CD14-positive monocyte (primary cell): ENCODE results near the gene PEAK1. TPM values are rescaled to one million over a fixed set of nuclear protein-coding genes. Genes with fewer than 3 reads are reported as not detected.

ENCODE experiments used
- DNase-seq, 3 donors: peaks; one replicate each; pipeline ENCODE4 v3.0.0-alpha.2; 2011 to 2022
- H2AFZ ChIP-seq: 2 replicates; pipeline ENCODE4 v1.6.0; 2012; ENCODE audit warnings: mild to moderate bottlenecking, low read depth, low read length, inconsistent platforms; ENCODE audit not compliant: insufficient read depth, poor library complexity, severe bottlenecking
- H3K27ac ChIP-seq, 2 donors: 1 replicate in 1 of 2; 2 replicates in 1 of 2; pipeline ENCODE4 v1.5.1; 2012 to 2013; ENCODE audit warnings: low read length in 2 of 2, control low read depth in 1 of 2, inconsistent platforms in 1 of 2, low read depth in 1 of 2, mild to moderate bottlenecking in 1 of 2
- H3K27me3 ChIP-seq, 2 donors: one replicate each; pipeline versions ENCODE4 v1.6.0 to v1.6.1; 2011 to 2013; ENCODE audit warnings: low read length in 2 of 2; ENCODE audit not compliant: control insufficient read depth in 2 of 2, insufficient read depth in 2 of 2
- H3K36me3 ChIP-seq, 2 donors: replicated peaks in 1 of 2; 1 replicate in 1 of 2; 2 replicates in 1 of 2; pipeline versions ENCODE4 v1.5.1 to v1.6.1; 2012 to 2013; ENCODE audit warnings: low read length in 2 of 2, control low read depth in 1 of 2, inconsistent platforms in 1 of 2, mild to moderate bottlenecking in 1 of 2; ENCODE audit not compliant: insufficient read depth in 2 of 2, control insufficient read depth in 1 of 2
- H3K4me1 ChIP-seq, 2 donors: 1 replicate in 1 of 2; 2 replicates in 1 of 2; pipeline versions ENCODE4 v1.5.1 to v1.6.1; 2012 to 2013; ENCODE audit warnings: low read length in 2 of 2, control low read depth in 1 of 2, inconsistent platforms in 1 of 2, mild to moderate bottlenecking in 1 of 2, moderate library complexity in 1 of 2; ENCODE audit not compliant: insufficient read depth in 2 of 2, control insufficient read depth in 1 of 2
- H3K4me2 ChIP-seq: replicated peaks from 2 replicates; pipeline ENCODE3; 2012; ENCODE audit warnings: low read length, moderate library complexity, mild to moderate bottlenecking; ENCODE audit not compliant: poor library complexity, severe bottlenecking; ENCODE audit errors: extremely low read depth
- H3K4me3 ChIP-seq, 3 experiments: fragments of 200-600 bp in 1 of 3; sonication (generic) in 1 of 3; replicated peaks in 1 of 3; 1 replicate in 2 of 3; 2 replicates in 1 of 3; pipeline ENCODE4 v1.5.1; 2011 to 2013; ENCODE audit warnings: low read length in 3 of 3, mild to moderate bottlenecking in 3 of 3, control low read depth in 2 of 3, low read depth in 2 of 3, inconsistent platforms in 1 of 3, moderate library complexity in 1 of 3
- H3K79me2 ChIP-seq: 2 replicates; pipeline ENCODE4 v1.6.0; 2012; ENCODE audit warnings: mild to moderate bottlenecking, control low read depth, inconsistent platforms, low read length, moderate library complexity; ENCODE audit not compliant: insufficient read depth
- H3K9ac ChIP-seq: 2 replicates; pipeline ENCODE4 v1.6.0; 2017; ENCODE audit warnings: low read length, mild to moderate bottlenecking; ENCODE audit not compliant: insufficient read depth, poor library complexity, severe bottlenecking
- H3K9me3 ChIP-seq, 2 donors: replicated peaks in 1 of 2; 1 replicate in 1 of 2; 2 replicates in 1 of 2; pipeline versions ENCODE4 v1.5.1 to v1.6.1; 2012 to 2013; ENCODE audit warnings: low read length in 2 of 2, control low read depth in 1 of 2; ENCODE audit not compliant: control insufficient read depth in 1 of 2, insufficient read depth in 1 of 2
- H4K20me1 ChIP-seq: 2 replicates; pipeline ENCODE4 v1.6.0; 2012; ENCODE audit warnings: mild to moderate bottlenecking, low read length, control low read depth, moderate library complexity; ENCODE audit not compliant: insufficient read depth
- H3K27ac Mint-ChIP-seq, 7 donors: one replicate each; pipeline ENCODE4 v1.8.0; 2020; ENCODE audit warnings: mild to moderate bottlenecking in 7 of 7, mixed read lengths in 7 of 7, moderate library complexity in 6 of 7, inconsistent platforms in 2 of 7
- H3K27me3 Mint-ChIP-seq, 3 donors: one replicate each; pipeline ENCODE4 v1.8.0; 2021 to 2022; ENCODE audit warnings: low read depth in 3 of 3, mild to moderate bottlenecking in 3 of 3, mixed read lengths in 3 of 3, moderate library complexity in 3 of 3, inconsistent platforms in 1 of 3
- H3K36me3 Mint-ChIP-seq, 2 donors: one replicate each; pipeline ENCODE4 v1.8.0; 2020; ENCODE audit warnings: mixed read lengths in 2 of 2, inconsistent platforms in 1 of 2, mild to moderate bottlenecking in 1 of 2
- H3K4me1 Mint-ChIP-seq: one replicate; pipeline ENCODE4 v1.8.0; 2020; ENCODE audit warnings: mild to moderate bottlenecking, mixed read lengths
- H3K4me3 Mint-ChIP-seq, 2 donors: one replicate each; pipeline ENCODE4 v1.8.0; 2020; ENCODE audit warnings: mild to moderate bottlenecking in 2 of 2, mixed read lengths in 2 of 2, moderate library complexity in 1 of 2
- H3K9me3 Mint-ChIP-seq, 7 donors: one replicate each; pipeline ENCODE4 v1.8.0; 2020 to 2022; ENCODE audit warnings: mixed read lengths in 7 of 7, mild to moderate bottlenecking in 6 of 7, moderate library complexity in 6 of 7, inconsistent platforms in 2 of 7
- CTCF ChIP-seq: fragments of 200-600 bp; IDR thresholded peaks from one replicate; pipeline ENCODE4 v1.8.0; 2022; ENCODE audit warnings: antibody characterized with exemption, mild to moderate bottlenecking
- WGBS: methylation state at CpG from one replicate; pipeline ENCODE4 v1.1.5; 2013; ENCODE audit warnings: missing lambda C conversion rate; ENCODE audit not compliant: insufficient coverage; 5-methylcytosine and 5-hydroxymethylcytosine counted together
- intact Hi-C, 2 donors: fragments of 100-400 bp; cut with micrococcal nuclease; formaldehyde crosslinking; loops; one replicate each; pipeline versions ENCODE4 v1.15.0 to v1.15.1; 2023
- polyA plus RNA-seq, 3 donors: library from polyadenylated mRNA; depleted of rRNA in 1 of 3; unstranded in 2 of 3; stranded (reverse) in 1 of 3; fragments of 300-500 nt in 2 of 3; fragments of >200 nt in 1 of 3; fragmentation: Illumina TruSeq in 2 of 3; gene quantifications; 1 replicate in 2 of 3; 2 replicates in 1 of 3; pipeline ENCODE4 v1.2.3, GENCODE V29; 2012 to 2021

Gene PEAK1
- polyA plus RNA-seq, 3 donors = 0.85 to 8.7 (median 1.1) TPM

- peak overlapping the region in 1 of 7 donors; percentile 18 for H3K27ac Mint-ChIP-seq
- Histone ChIP-seq H3K9me3 (peaks cover 5 to 11% of the 10 kb centered on the region in 2 donors), H2AFZ (no peak overlapping the region), H3K36me3 (no peaks in the 10 kb centered on the region), H4K20me1 (no peaks in the 10 kb centered on the region), H3K4me1 (no peaks in the 10 kb centered on the region), H3K9ac (no peak overlapping the region), H3K4me3 (no peak overlapping the region), H3K79me2 (no peaks in the 10 kb centered on the region), H3K27ac (no peak overlapping the region), H3K27me3 (no peaks in the 10 kb centered on the region), H3K4me2 (no peak overlapping the region)
- H3K4me1 Mint-ChIP-seq = peaks cover 3% of the 10 kb centered on the region
- intact Hi-C loops = no loop called here
- no peak overlapping the region for H3K4me3 Mint-ChIP-seq
- TF ChIP-seq CTCF = no peak
- peaks cover 20 to 24% of the 10 kb centered on the region in 2 donors for H3K36me3 Mint-ChIP-seq
- no peak for DNase-seq
- peaks cover 0 to 2% (median 0%) of the 10 kb centered on the region in 3 donors for H3K27me3 Mint-ChIP-seq
- H3K9me3 Mint-ChIP-seq = peaks cover 7 to 17% (median 12%) of the 10 kb centered on the region in 7 donors
Observed at GRCh38 chr15:77143616-77144015, 276.3 kb downstream of the PEAK1 start.

GRCh38 chr15:77143191-77143590 is 276.7 kb downstream of the PEAK1 start:
- no peak overlapping the region for H3K4me3 ChIP-seq
- H3K4me1 Mint-ChIP-seq = peaks cover 3% of the 10 kb centered on the region
- intact Hi-C loops = no loop called here
- no peak overlapping the region for H2AFZ ChIP-seq
- H3K4me3 Mint-ChIP-seq = no peak overlapping the region
- no peaks in the 10 kb centered on the region for H3K79me2 ChIP-seq
- no peaks in the 10 kb centered on the region for H3K4me1 ChIP-seq
- peaks cover 5 to 11% of the 10 kb centered on the region in 2 donors for H3K9me3 ChIP-seq
- H3K27me3 ChIP-seq = no peaks in the 10 kb centered on the region
- H3K4me2 ChIP-seq = no peak overlapping the region
- no peak for TF ChIP-seq CTCF
- H3K9me3 Mint-ChIP-seq = peaks cover 7 to 17% (median 12%) of the 10 kb centered on the region in 7 donors
- H3K27ac ChIP-seq = no peak overlapping the region
- no peaks in the 10 kb centered on the region for H3K36me3 ChIP-seq
- DNase-seq = no peak
- no peak overlapping the region for H3K27ac Mint-ChIP-seq
- H3K9ac ChIP-seq = no peak overlapping the region
- H3K36me3 Mint-ChIP-seq = peaks cover 20 to 24% of the 10 kb centered on the region in 2 donors
- 98% methylated on average over 7 of the region's 7 CpGs for WGBS
- no peaks in the 10 kb centered on the region for H4K20me1 ChIP-seq
- H3K27me3 Mint-ChIP-seq = peaks cover 0 to 2% (median 0%) of the 10 kb centered on the region in 3 donors
